ENCODE data around the gene BRD4. TPM values are rescaled to one million over a fixed set of nuclear protein-coding genes. Genes with fewer than 3 reads are reported as not detected.

The BRD4 gene
- total and polyA plus RNA-seq, 2 experiments from 2014 or later: 63.8 to 115 TPM

GRCh38 chr19:15274477-15274876, 57.9 kb downstream of the BRD4 start (continued):
- TF ChIP-seq ZNF114 (CRISPR knock-in tag; IDR thresholded peaks at IDR 0.05) (no peak), JUNB (IDR thresholded peaks at IDR 0.05; ENCODE audit: unreplicated experiment) (no peak), EZH2 (IDR thresholded peaks at IDR 0.05; ENCODE audit: low read depth, unreplicated experiment) (no peak), ZNF331 (CRISPR knock-in tag; IDR thresholded peaks at IDR 0.05; ENCODE audit: low read depth) (no peak), POLR2AphosphoS5 (IDR thresholded peaks at IDR 0.05; ENCODE audit: low read depth) (no peak)

- TF ChIP-seq, protein P1, sequence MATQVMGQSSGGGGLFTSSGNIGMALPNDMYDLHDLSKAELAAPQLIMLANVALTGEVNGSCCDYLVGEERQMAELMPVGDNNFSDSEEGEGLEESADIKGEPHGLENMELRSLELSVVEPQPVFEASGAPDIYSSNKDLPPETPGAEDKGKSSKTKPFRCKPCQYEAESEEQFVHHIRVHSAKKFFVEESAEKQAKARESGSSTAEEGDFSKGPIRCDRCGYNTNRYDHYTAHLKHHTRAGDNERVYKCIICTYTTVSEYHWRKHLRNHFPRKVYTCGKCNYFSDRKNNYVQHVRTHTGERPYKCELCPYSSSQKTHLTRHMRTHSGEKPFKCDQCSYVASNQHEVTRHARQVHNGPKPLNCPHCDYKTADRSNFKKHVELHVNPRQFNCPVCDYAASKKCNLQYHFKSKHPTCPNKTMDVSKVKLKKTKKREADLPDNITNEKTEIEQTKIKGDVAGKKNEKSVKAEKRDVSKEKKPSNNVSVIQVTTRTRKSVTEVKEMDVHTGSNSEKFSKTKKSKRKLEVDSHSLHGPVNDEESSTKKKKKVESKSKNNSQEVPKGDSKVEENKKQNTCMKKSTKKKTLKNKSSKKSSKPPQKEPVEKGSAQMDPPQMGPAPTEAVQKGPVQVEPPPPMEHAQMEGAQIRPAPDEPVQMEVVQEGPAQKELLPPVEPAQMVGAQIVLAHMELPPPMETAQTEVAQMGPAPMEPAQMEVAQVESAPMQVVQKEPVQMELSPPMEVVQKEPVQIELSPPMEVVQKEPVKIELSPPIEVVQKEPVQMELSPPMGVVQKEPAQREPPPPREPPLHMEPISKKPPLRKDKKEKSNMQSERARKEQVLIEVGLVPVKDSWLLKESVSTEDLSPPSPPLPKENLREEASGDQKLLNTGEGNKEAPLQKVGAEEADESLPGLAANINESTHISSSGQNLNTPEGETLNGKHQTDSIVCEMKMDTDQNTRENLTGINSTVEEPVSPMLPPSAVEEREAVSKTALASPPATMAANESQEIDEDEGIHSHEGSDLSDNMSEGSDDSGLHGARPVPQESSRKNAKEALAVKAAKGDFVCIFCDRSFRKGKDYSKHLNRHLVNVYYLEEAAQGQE (IDR thresholded peaks at IDR 0.05; ENCODE audit: unreplicated experiment): no peak
- no peak for TF ChIP-seq CTCF (conservative IDR thresholded peaks at IDR 0.05; ENCODE audit: low read depth in 2 of 2)
- TF ChIP-seq ZNF331 (CRISPR knock-in tag; IDR thresholded peaks at IDR 0.05; ENCODE audit: low read depth): no peak
- no peak for TF ChIP-seq POLR2AphosphoS5 (IDR thresholded peaks at IDR 0.05; ENCODE audit: low read depth)
- TF ChIP-seq EZH2 (IDR thresholded peaks at IDR 0.05; ENCODE audit: low read depth, unreplicated experiment): no peak
- TF ChIP-seq STAT1 (IDR thresholded peaks at IDR 0.05; ENCODE audit: unreplicated experiment): no peak
- no peak for TF ChIP-seq ETS1 (IDR thresholded peaks at IDR 0.05)
- no peak for TF ChIP-seq NANOG (IDR thresholded peaks at IDR 0.05; ENCODE audit: borderline replicate concordance)
- no peak for TF ChIP-seq JUNB (IDR thresholded peaks at IDR 0.05; ENCODE audit: unreplicated experiment)
- TF ChIP-seq, protein P2, sequence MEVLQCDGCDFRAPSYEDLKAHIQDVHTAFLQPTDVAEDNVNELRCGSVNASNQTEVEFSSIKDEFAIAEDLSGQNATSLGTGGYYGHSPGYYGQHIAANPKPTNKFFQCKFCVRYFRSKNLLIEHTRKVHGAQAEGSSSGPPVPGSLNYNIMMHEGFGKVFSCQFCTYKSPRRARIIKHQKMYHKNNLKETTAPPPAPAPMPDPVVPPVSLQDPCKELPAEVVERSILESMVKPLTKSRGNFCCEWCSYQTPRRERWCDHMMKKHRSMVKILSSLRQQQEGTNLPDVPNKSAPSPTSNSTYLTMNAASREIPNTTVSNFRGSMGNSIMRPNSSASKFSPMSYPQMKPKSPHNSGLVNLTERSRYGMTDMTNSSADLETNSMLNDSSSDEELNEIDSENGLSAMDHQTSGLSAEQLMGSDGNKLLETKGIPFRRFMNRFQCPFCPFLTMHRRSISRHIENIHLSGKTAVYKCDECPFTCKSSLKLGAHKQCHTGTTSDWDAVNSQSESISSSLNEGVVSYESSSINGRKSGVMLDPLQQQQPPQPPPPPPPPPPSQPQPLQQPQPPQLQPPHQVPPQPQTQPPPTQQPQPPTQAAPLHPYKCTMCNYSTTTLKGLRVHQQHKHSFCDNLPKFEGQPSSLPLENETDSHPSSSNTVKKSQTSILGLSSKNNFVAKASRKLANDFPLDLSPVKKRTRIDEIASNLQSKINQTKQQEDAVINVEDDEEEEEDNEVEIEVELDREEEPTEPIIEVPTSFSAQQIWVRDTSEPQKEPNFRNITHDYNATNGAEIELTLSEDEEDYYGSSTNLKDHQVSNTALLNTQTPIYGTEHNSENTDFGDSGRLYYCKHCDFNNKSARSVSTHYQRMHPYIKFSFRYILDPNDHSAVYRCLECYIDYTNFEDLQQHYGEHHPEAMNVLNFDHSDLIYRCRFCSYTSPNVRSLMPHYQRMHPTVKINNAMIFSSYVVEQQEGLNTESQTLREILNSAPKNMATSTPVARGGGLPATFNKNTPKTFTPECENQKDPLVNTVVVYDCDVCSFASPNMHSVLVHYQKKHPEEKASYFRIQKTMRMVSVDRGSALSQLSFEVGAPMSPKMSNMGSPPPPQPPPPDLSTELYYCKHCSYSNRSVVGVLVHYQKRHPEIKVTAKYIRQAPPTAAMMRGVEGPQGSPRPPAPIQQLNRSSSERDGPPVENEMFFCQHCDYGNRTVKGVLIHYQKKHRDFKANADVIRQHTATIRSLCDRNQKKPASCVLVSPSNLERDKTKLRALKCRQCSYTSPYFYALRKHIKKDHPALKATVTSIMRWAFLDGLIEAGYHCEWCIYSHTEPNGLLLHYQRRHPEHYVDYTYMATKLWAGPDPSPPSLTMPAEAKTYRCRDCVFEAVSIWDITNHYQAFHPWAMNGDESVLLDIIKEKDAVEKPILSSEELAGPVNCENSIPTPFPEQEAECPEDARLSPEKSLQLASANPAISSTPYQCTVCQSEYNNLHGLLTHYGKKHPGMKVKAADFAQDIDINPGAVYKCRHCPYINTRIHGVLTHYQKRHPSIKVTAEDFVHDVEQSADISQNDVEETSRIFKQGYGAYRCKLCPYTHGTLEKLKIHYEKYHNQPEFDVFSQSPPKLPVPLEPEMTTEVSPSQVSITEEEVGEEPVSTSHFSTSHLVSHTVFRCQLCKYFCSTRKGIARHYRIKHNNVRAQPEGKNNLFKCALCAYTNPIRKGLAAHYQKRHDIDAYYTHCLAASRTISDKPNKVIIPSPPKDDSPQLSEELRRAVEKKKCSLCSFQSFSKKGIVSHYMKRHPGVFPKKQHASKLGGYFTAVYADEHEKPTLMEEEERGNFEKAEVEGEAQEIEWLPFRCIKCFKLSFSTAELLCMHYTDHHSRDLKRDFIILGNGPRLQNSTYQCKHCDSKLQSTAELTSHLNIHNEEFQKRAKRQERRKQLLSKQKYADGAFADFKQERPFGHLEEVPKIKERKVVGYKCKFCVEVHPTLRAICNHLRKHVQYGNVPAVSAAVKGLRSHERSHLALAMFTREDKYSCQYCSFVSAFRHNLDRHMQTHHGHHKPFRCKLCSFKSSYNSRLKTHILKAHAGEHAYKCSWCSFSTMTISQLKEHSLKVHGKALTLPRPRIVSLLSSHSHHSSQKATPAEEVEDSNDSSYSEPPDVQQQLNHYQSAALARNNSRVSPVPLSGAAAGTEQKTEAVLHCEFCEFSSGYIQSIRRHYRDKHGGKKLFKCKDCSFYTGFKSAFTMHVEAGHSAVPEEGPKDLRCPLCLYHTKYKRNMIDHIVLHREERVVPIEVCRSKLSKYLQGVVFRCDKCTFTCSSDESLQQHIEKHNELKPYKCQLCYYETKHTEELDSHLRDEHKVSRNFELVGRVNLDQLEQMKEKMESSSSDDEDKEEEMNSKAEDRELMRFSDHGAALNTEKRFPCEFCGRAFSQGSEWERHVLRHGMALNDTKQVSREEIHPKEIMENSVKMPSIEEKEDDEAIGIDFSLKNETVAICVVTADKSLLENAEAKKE (CRISPR knock-in tag; IDR thresholded peaks at IDR 0.05): no peak
- peaks cover 77% of the 10 kb centered on the region for H4K20me1 ChIP-seq (replicated peaks; ENCODE audit: insufficient read depth)
- H3K36me3 ChIP-seq (ENCODE audit: insufficient read depth): peaks cover 19% of the 10 kb centered on the region; the same call in 1 of the 2 replicates
- H3K4me1 ChIP-seq (ENCODE audit: insufficient read depth): no peaks in the 10 kb centered on the region
- no peaks in the 10 kb centered on the region for H3K27me3 ChIP-seq (ENCODE audit: insufficient read depth)
- no peak for DNase-seq (ENCODE audit: low spot score)
- H2AFZ ChIP-seq: no peak overlapping the region
- peaks cover 83% of the 10 kb centered on the region for H3K79me2 ChIP-seq (replicated peaks; ENCODE audit: insufficient read depth)
- no peak overlapping the region for H3K4me2 ChIP-seq
- Mint-ChIP-seq H3K9me3 (no peaks in the 10 kb centered on the region), H3K4me1 (peaks cover 7% of the 10 kb centered on the region; the same call in 2 of the 3 replicates), H3K27me3 (ENCODE audit: insufficient read depth, low read depth, poor library complexity) (peaks cover 10% of the 10 kb centered on the region), H3K36me3 (ENCODE audit: low read depth) (peaks cover 72% of the 10 kb centered on the region), H3K4me3 (no peak overlapping the region), H3K27ac (no peak overlapping the region)
- no peaks in the 10 kb centered on the region for H3K9me2 ChIP-seq (ENCODE audit: insufficient read depth)
- no peak overlapping the region for H3K4me3 ChIP-seq
- H3F3A ChIP-seq (replicated peaks; ENCODE audit: low read depth): peaks cover 19% of the 10 kb centered on the region; the same call in 1 of the 2 replicates
- no peak overlapping the region for H3K27ac ChIP-seq (ENCODE audit: low read depth)
- ATAC-seq: no peak
These were observed 62.5 kb downstream of the BRD4 start for GRCh38 chr19:15269806-15270205.
